WTC11 (cell line): ENCODE results near the gene PDPK1. TPM values are rescaled to one million over a fixed set of nuclear protein-coding genes. Genes with fewer than 3 reads are reported as not detected.

ENCODE experiments used
- ATAC-seq: fragments of 200-7000 bp; cut with Tn5 transposase; 2 replicates; pipeline ENCODE4 v1.10.0; 2021; ENCODE audit warnings: mild to moderate bottlenecking, moderate library complexity
- CTCF ChIA-PET: fragments of 300-600 bp; sonication (Branson Sonifier 250); formaldehyde crosslinking; loops from one replicate; lab custom pipeline; 2021; ENCODE audit warnings: antibody characterized with exemption; lab: Charles Lee
- POLR2A ChIA-PET: fragments of 350-600 bp; sonication (Branson Sonifier 250); formaldehyde crosslinking; loops from one replicate; lab custom pipeline; 2021; ENCODE audit warnings: antibody characterized with exemption; lab: Charles Lee
- DNase-seq: peaks from one replicate; pipeline ENCODE4 v3.0.0; 2021; ENCODE audit warnings: low spot score
- H3K27ac Mint-ChIP-seq: 2 replicates; pipeline ENCODE4 v1.8.0; 2021; ENCODE audit warnings: mixed read lengths
- H3K27me3 Mint-ChIP-seq: 2 replicates; pipeline ENCODE4 v1.8.0; 2021; ENCODE audit warnings: low read depth, mild to moderate bottlenecking, moderate library complexity, mixed read lengths
- H3K36me3 Mint-ChIP-seq: 2 replicates; pipeline ENCODE4 v1.8.0; 2021; ENCODE audit warnings: mixed read lengths
- H3K4me1 Mint-ChIP-seq: 2 replicates; pipeline ENCODE4 v1.8.0; 2022; ENCODE audit warnings: mixed read lengths
- H3K4me3 Mint-ChIP-seq: 2 replicates; pipeline ENCODE4 v1.8.0; 2021; ENCODE audit warnings: mild to moderate bottlenecking, moderate library complexity, mixed read lengths
- H3K9me3 Mint-ChIP-seq: 2 replicates; pipeline ENCODE4 v1.8.0; 2021; ENCODE audit warnings: mixed read lengths
- AFF4 ChIP-seq: sonication (generic); formaldehyde crosslinking; IDR thresholded peaks from 2 replicates; pipeline ENCODE4 v1.8.1; 2023; ENCODE audit warnings: mild to moderate bottlenecking, missing genetic modification reagents, borderline replicate concordance
- AR ChIP-seq: fragments of 250-450 bp; sonication (Bioruptor Pico); IDR thresholded peaks from 2 replicates; pipeline ENCODE4 v1.9.0; 2021; ENCODE audit warnings: mild to moderate bottlenecking
- CDX4 ChIP-seq: fragments of 250-450 bp; sonication (Bioruptor Pico); IDR thresholded peaks from 2 replicates; pipeline ENCODE4 v1.9.0; 2021; ENCODE audit warnings: moderate library complexity, mild to moderate bottlenecking, inconsistent platforms, borderline replicate concordance
- CREB1 ChIP-seq: sonication (generic); formaldehyde crosslinking; IDR thresholded peaks from 2 replicates; pipeline ENCODE4 v1.8.0; 2023; ENCODE audit warnings: mild to moderate bottlenecking, missing genetic modification reagents
- ELF4 ChIP-seq: sonication (generic); formaldehyde crosslinking; IDR thresholded peaks from 2 replicates; pipeline ENCODE4 v1.8.1; 2022; ENCODE audit warnings: low read depth, mild to moderate bottlenecking, moderate library complexity, missing genetic modification reagents
- GABPB1 ChIP-seq: sonication (generic); formaldehyde crosslinking; IDR thresholded peaks from 2 replicates; pipeline ENCODE4 v1.8.1; 2023; ENCODE audit warnings: mild to moderate bottlenecking, missing genetic modification reagents
- HMGXB4 ChIP-seq: sonication (generic); formaldehyde crosslinking; IDR thresholded peaks from 2 replicates; pipeline ENCODE4 v1.8.1; 2023; ENCODE audit warnings: mild to moderate bottlenecking, moderate library complexity, missing genetic modification reagents
- MLX ChIP-seq: sonication (generic); formaldehyde crosslinking; IDR thresholded peaks from 2 replicates; pipeline ENCODE4 v1.8.1; 2023; ENCODE audit warnings: mild to moderate bottlenecking, missing genetic modification reagents, moderate library complexity
- MYBL2 ChIP-seq: sonication (generic); formaldehyde crosslinking; IDR thresholded peaks from 2 replicates; pipeline ENCODE4 v1.8.1; 2023; ENCODE audit warnings: mild to moderate bottlenecking, moderate library complexity, missing genetic modification reagents
- PRDM15 ChIP-seq: sonication (generic); formaldehyde crosslinking; IDR thresholded peaks from 2 replicates; pipeline ENCODE4 v1.8.0; 2022; ENCODE audit warnings: missing genetic modification reagents
- SOX15 ChIP-seq: fragments of 250-450 bp; sonication (Bioruptor Pico); IDR thresholded peaks from 2 replicates; pipeline ENCODE4 v1.9.0; 2021; ENCODE audit warnings: mild to moderate bottlenecking
- TCF7 ChIP-seq: sonication (generic); formaldehyde crosslinking; IDR thresholded peaks from 2 replicates; pipeline ENCODE4 v1.8.0; 2022; ENCODE audit warnings: mild to moderate bottlenecking, low read depth, missing genetic modification reagents, moderate library complexity
- TEAD1 ChIP-seq: sonication (generic); formaldehyde crosslinking; IDR thresholded peaks from 2 replicates; pipeline ENCODE4 v1.8.0; 2022; ENCODE audit warnings: mild to moderate bottlenecking, missing genetic modification reagents
- ZBTB21 ChIP-seq: sonication (generic); formaldehyde crosslinking; IDR thresholded peaks from 2 replicates; pipeline ENCODE4 v1.8.1; 2023; ENCODE audit warnings: mild to moderate bottlenecking, missing genetic modification reagents, borderline replicate concordance
- ZBTB43 ChIP-seq: sonication (generic); formaldehyde crosslinking; IDR thresholded peaks from 2 replicates; pipeline ENCODE4 v1.8.1; 2023; ENCODE audit warnings: mild to moderate bottlenecking, missing genetic modification reagents
- ZNF396 ChIP-seq: fragments of 250-450 bp; sonication (Bioruptor Pico); IDR thresholded peaks from 2 replicates; pipeline ENCODE4 v1.8.0; 2021; ENCODE audit warnings: mild to moderate bottlenecking, moderate library complexity, borderline replicate concordance
- ZSCAN18 ChIP-seq: fragments of 250-450 bp; sonication (Bioruptor Pico); IDR thresholded peaks from 2 replicates; pipeline ENCODE4 v2.1.2; 2022; ENCODE audit warnings: mild to moderate bottlenecking, moderate library complexity
- total RNA-seq: library from RNA; stranded (reverse); gene quantifications from 3 replicates; pipeline ENCODE4 v1.2.3, GENCODE V29; 2021

Gene PDPK1
- total RNA-seq, 1 experiment from 2014 or later = 31.4 TPM

GRCh38 chr16:2497695-2498484, 39.9 kb upstream of the PDPK1 start (continued):
- TF ChIP-seq AFF4 (CRISPR knock-in tag) = no peak

- Mint-ChIP-seq H3K27me3 (no peaks in the 10 kb centered on the region), H3K27ac (no peak overlapping the region), H3K4me3 (no peak overlapping the region), H3K36me3 (peaks cover 5% of the 10 kb centered on the region), H3K4me1 (peaks cover 4% of the 10 kb centered on the region), H3K9me3 (no peaks in the 10 kb centered on the region)
- ChIA-PET CTCF (interaction anchor here (1.0 kb wide), 1 partner anchor 22 kb away, joined by 3 read pairs; no protein-coding TSS in a partner anchor), POLR2A (no interaction called here)
- no peak for DNase-seq
- ATAC-seq = no peak
- TF ChIP-seq SOX15 (CRISPR knock-in tag) = no peak
- TF ChIP-seq ZBTB43 (CRISPR knock-in tag) = no peak
- TF ChIP-seq GABPB1 = no peak
- no peak for TF ChIP-seq ZBTB21 (CRISPR knock-in tag)
- TF ChIP-seq MYBL2 (CRISPR knock-in tag) = no peak
- TF ChIP-seq PRDM15 = no peak
- TF ChIP-seq MLX (CRISPR knock-in tag) = no peak
- no peak for TF ChIP-seq CDX4 (CRISPR knock-in tag)
- TF ChIP-seq ZNF396 = no peak
- TF ChIP-seq AR (CRISPR knock-in tag) = no peak
- no peak for TF ChIP-seq TCF7
- no peak for TF ChIP-seq ELF4 (CRISPR knock-in tag)
- TF ChIP-seq ZSCAN18 = no peak
- TF ChIP-seq HMGXB4 (CRISPR knock-in tag) = no peak
- TF ChIP-seq CREB1 (CRISPR knock-in tag) = no peak
- no peak for TF ChIP-seq TEAD1 (CRISPR knock-in tag)
Measured at GRCh38 chr16:2498531-2499253, 39.1 kb upstream of the PDPK1 start.
